HG03439 (cell line): ENCODE measurements around the gene IGLL1.
A peak's percentile ranks its signal among the peaks of the same experiment; 100 is the strongest.
"Not testable (repeated sequence)": the region's sequence is repeated elsewhere in the genome, so short reads cannot be mapped to it uniquely, and the experiment has no call there.

Experiments
- ATAC-seq: cut with Tn5 transposase; IDR thresholded peaks from one replicate; pipeline ENCODE4 v1.9.1; 2021; ENCODE audit warnings: mild to moderate bottlenecking, moderate library complexity; ENCODE audit not compliant: unreplicated experiment

IGLL1 gene

DNA sequence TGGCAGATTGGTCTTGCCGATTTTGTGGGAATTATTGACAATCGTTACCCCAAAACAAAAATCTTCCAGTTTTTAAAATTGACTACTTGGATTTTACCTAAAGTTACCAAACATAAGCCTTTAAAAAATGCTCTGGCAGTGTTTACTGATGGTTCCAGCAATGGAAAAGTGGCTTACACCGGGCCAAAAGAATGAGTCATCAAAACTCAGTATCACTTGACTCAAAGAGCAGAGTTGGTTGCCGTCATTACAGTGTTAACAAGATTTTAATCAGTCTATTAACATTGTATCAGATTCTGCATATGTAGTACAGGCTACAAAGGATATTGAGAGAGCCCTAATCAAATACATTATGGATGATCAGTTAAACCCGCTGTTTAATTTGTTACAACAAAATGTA lies 37.2 kb downstream of the IGLL1 start:
- no peak for ATAC-seq

DNA sequence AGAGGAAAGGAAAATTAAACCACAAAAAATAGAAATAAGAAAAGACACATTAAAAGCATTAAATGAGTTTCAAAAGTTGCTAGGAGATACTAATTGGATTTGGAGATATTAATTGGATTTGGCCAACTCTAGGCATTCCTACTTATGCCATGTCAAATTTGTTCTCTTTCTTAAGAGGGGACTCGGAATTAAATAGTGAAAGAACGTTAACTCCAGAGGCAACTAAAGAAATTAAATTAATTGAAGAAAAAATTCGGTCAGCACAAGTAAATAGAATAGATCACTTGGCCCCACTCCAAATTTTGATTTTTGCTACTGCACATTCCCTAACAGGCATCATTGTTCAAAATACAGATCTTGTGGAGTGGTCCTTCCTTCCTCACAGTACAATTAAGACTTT lies 37.7 kb downstream of the IGLL1 start:
- ATAC-seq: not testable (repeated sequence)

DNA sequence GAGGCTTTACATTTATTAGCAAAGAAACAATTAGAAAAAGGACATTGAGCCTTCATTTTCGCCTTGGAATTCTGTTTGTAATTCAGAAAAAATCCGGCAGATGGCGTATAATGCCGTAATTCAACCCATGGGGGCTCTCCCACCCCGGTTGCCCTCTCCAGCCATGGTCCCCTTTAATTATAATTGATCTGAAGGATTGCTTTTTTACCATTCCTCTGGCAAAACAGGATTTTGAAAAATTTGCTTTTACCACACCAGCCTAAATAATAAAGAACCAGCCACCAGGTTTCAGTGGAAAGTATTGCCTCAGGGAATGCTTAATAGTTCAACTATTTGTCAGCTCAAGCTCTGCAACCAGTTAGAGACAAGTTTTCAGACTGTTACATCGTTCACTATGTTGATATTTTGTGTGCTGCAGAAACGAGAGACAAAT lies 38.2 kb downstream of the IGLL1 start:
- ATAC-seq: not testable (repeated sequence)

DNA sequence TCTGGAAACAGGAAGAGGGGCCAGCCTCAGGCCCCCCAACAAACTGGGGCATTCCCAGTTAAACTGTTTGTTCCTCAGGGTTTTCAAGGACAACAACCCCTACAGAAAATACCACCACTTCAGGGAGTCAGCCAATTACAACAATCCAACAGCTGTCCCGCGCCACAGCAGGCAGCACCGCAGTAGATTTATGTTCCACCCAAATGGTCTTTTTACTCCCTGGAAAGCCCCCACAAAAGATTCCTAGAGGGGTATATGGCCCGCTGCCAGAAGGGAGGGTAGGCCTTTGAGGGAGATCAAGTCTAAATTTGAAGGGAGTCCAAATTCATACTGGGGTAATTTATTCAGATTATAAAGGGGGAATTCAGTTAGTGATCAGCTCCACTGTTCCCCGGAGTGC lies 39.3 kb downstream of the IGLL1 start:
- ATAC-seq: not testable (repeated sequence)

DNA sequence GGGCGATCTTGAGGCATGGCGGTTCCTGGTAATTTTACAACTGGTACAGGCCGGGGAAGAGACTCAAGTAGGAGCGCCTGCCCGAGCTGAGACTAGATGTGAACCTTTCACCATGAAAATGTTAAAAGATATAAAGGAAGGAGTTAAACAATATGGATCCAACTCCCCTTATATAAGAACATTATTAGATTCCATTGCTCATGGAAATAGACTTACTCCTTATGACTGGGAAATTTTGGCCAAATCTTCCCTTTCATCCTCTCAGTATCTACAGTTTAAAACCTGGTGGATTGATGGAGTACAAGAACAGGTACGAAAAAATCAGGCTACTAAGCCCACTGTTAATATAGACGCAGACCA lies 40.3 kb downstream of the IGLL1 start:
- ATAC-seq: not testable (repeated sequence)

DNA sequence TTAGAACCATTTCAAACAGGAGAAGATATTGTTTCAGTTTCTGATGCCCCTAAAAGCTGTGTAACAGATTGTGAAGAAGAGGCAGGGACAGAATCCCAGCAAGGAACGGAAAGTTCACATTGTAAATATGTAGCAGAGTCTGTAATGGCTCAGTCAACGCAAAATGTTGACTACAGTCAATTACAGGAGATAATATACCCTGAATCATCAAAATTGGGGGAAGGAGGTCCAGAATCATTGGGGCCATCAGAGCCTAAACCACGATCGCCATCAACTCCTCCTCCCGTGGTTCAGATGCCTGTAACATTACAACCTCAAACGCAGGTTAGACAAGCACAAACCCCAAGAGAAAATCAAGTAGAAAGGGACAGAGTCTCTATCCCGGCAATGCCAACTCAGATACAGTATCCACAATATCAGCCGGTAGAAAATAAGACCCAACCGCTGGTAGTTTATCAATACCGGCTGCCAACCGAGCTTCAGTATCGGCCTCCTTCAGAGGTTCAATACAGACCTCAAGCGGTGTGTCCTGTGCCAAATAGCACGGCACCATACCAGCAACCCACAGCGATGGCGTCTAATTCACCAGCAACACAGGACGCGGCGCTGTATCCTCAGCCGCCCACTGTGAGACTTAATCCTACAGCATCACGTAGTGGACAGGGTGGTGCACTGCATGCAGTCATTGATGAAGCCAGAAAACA lies 40.8 kb downstream of the IGLL1 start:
- peak; percentile 75 for ATAC-seq

DNA sequence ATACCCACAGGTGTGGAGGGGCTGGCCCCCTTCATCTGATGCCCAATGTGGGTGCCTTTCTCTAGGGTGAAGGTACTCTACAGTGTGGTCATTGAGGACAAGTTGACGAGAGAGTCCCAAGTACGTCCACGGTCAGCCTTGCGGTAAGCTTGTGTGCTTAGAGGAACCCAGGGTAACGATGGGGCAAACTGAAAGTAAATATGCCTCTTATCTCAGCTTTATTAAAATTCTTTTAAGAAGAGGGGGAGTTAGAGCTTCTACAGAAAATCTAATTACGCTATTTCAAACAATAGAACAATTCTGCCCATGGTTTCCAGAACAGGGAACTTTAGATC lies 41.4 kb downstream of the IGLL1 start:
- not testable (repeated sequence) for ATAC-seq

DNA sequence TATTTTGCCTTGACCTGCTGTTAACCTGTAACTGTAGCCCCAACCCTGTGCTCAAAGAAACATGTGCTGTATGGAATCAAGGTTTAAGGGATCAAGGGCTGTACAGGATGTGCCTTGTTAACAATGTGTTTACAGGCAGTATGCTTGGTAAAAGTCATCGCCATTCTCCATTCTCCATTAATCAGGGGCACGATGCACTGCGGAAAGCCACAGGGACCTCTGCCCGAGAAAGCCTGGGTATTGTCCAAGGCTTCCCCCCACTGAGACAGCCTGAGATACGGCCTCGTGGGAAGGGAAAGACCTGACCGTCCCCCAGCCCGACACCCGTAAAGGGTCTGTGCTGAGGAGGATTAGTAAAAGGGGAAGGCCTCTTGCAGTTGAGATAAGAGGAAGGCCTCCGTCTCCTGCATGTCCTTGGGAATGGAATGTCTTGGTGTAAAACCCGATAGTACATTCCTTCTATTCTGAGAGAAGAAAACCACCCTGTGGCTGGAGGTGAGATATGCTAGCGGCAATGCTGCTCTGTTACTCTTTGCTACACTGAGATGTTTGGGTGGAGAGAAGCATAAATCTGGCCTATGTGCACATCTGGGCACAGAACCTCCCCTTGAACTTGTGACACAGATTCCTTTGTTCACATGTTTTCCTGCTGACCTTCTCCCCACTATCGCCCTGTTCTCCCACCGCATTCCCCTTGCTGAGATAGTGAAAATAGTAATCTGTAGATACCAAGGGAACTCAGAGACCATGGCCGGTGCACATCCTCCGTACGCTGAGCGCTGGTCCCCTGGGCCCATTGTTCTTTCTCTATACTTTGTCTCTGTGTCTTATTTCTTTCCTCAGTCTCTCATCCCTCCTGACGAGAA lies 42.0 kb downstream of the IGLL1 start:
- not testable (repeated sequence) for ATAC-seq

DNA sequence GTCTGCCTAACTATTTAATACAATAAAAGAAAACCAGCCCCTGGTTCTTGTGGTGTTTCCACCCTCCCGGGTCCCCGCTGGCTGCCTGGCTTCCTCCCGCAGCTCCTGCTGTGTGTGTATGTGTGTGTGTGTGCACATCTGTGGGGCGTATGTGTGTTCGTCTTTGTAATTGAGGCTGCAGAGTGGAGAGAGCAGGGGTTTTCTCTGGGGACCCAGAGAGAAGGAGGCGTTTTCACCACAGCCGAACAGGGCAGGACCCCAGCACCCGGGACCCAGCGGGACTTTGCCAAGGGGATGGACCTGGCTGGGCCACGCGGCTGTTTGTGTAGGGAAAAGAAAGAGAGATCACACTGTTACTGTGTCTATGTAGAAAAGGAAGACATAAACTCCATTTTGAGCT lies 42.7 kb downstream of the IGLL1 start:
- no peak for ATAC-seq

DNA sequence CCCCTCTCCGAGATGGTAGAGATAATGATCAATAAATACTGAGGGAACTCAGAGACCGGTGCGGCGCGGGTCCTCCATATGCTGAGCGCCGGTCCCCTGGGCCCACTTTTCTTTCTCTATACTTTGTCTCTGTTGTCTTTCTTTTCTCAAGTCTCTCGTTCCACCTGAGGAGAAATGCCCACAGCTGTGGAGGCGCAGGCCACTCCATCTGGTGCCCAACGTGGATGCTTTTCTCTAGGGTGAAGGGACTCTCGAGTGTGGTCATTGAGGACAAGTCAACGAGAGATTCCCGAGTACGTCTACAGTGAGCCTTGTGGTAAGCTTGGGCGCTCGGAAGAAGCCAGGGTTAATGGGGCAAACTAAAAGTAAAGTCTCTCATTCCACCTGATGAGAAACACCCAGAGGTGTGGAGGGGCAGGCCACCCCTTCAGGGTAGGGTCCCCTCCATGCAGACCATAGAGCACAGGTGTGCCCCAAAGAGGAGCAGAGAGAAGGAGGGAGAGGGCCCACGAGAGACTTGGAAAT lies 43.2 kb downstream of the IGLL1 start:
- ATAC-seq: no peak

DNA sequence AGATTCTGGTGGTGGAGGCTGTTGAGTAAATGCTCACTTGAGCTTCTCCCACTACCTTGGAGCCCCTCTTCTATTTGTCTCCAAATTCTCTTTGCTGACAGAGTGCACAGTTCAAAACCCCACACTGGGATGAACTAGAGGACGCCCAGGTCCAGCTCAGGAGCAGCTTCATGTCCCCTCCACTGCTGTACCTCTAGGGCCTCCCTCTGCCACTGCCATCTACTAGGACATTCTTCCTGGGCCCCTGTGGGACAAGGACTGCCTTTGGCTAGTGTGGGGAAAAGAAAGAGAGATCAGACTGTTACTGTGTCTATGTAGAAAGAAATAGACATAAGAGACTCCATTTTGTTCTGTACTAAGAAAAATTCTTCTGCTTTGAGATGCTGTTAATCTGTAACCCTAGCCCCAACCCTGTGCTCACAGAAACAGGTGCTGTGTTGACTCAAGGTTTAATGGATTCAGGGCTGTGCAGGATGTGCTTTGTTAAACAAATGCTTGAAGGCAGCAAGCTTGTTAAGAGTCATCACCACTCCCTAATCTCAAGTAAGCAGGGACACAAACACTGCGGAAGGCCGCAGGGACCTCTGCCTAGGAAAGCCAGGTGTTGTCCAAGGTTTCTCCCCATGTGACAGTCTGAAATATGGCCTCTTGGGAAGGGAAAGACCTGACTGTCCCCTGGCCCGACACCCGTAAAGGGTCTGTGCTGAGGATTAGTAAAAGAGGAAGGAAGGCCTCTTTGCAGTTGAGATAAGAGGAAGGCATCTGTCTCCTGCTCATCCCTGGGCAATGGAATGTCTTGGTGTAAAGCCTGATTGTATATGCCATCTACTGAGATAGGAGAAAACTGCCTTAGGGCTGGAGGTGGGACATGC lies 44.1 kb downstream of the IGLL1 start:
- not testable (repeated sequence) for ATAC-seq

DNA sequence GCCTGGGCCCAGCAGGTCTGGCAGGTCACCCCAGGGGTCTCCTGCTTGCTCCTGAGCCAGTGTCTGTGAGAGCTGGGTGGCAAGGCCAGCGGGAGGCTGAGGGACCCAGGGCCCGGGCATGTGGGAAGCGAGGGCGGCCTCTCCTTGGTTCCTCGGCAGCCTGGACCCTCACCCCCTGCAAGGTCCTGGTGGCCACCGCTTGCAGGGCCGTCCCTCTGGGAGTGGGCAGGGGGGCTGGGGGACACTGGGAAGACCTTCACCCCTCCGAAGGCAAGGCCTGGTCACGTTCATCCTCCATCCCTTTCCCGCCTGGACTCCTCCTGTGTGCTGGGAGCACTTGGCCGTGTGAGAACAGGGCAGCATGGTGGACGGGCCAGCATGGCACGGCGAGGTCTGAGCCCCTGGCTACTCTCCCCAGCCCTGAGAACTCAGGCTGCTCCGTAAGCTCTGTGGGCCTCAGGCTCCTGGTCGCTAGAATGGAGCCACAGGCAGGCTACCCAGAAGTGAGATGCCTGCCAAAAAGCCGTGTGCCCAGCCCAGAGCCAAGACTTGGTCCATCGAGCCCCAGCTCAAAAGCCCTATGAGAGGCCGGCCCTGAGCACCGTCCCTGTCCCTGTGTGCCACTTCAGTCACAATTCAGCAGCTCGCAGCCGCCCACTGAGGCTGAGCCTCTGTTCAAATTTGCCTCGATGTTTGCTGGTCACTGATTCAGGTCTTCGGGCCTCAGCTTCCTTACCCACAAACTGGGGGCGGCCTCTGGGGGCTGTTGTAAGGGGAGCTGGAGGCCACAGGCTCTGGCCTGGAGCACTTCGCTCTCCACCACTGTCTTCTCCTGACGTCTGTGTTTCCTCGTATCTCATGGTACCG lies 45.0 kb downstream of the IGLL1 start:
- no peak for ATAC-seq

DNA sequence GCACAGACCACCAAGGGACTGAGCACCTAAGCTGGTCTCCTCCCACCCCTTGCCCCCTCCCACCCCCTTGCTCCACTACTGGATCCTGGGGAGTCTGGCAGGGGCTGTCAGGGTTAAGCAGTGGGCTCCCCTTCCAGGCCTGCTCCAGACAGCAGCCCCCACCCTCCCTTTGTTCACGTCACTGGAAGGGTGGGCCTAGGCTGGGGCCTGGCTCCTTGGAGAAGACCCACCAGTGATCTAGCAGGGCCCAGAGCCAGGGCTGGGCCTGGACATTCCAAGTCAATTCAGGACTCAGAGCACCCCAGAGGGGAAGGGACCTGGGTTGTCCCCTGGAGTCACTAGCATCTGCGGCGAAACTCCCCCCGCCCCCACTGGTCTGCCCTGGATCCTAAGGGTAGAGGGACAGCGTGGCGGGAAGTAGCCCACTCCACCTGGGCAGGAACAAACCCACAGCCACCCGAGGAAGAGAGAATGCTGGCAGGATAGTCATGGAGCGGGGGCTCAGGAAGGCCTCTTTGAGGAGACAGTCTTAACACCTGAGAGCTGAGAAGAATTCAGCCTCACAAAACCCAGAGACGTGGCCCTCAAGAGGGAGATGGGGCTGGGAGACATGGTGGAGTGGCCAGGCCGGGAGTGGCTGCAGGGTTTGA lies 45.8 kb downstream of the IGLL1 start:
- ATAC-seq: no peak

DNA sequence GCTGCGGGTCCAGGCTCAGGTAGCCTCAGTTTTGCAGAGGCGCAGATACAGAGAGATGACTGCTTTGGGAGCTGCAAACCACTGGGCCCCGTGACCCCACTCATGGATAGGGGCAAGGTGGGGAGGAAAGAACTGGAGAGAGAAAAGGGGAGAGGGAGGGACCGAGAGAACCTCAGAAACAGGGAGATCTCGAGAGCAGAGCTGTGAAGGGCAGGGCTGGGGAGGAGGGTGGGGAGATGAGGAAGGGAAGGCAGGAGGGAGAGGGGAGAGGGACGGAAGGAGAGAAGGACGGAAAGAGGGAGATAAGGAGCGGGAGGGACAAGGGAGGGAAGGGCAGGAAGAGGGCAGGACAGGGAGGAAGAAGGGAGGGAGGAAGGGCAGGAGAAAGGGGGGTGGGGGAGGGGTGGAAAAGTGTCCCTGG lies 46.3 kb downstream of the IGLL1 start:
- ATAC-seq: no peak

DNA sequence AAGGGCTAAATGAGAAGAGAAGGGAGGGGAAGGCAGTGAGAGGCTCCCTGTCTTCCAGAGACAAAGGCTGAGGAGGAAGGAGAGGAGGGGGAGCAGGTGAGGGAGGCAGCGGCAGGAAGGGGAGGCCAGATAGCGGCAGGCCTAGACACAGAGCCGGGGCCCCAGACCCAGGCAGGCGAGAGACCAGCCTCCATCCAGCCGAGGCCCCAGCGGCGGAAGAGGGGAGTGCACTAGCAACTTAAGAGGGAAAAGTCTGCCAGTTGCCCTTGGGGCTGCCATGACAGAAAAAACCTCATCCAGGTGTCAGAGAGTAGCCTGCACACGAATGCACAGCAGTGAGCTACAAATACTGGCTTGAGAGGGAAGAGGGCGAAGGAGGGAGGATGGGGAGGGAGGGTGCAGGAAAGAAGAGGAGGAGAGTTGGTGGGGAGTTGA lies 46.7 kb downstream of the IGLL1 start:
- ATAC-seq: no peak

DNA sequence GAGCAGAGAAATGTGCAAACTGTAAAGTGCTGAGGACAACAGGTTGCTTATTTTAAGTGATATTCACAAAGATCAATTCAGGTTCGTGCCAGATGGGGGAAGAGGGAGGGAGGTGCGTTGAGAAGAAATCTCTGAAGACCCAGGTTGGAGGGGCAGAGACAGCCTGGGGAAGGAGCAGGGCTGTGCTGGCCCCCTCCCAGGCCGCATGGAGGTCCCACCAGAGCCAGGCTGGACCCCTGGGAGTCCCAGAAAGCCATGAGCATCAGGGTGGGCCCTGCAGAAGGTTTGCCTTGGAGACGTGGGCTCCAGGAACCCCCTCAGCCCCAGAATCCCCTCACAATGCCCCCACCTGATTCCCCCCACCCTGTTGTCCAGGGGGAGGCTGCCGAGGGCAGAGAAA lies 47.4 kb downstream of the IGLL1 start:
- ATAC-seq: no peak

DNA sequence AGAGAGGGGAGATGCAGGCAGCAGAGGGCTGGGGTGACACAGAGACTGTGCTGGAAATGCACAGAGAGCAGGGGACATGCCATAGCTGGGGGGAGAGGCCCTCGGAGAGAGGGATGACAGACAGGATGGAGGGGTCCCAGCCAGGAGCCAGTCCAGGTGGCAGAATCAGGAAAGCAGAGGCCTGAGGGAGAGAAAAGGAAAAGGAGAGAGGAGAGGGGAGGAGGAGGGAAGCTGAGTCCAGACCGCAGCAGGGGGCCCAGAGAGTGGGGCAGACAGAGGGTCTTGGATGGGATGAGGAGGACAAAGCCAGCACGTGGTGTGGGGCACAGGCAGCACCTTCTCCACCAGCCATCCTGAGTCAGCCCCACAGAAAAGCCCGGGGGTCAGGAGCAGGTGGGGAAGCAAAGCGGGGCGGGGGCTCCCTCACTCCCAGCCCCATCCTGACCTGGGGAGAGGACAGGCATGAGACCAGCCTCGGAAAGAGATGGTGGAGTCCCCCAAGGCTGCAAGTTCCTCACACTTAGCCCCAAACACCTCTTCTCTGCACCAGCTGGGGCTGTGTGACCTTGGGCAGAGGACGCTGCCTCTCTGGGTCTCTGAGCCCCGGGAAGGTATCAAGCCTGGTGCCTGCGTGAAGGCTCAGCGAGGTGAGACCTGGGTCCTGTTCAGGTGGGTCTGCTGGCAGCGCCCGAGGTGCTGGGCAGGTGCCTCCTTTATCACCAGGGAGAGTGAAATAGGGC lies 48.0 kb downstream of the IGLL1 start:
- ATAC-seq: no peak

DNA sequence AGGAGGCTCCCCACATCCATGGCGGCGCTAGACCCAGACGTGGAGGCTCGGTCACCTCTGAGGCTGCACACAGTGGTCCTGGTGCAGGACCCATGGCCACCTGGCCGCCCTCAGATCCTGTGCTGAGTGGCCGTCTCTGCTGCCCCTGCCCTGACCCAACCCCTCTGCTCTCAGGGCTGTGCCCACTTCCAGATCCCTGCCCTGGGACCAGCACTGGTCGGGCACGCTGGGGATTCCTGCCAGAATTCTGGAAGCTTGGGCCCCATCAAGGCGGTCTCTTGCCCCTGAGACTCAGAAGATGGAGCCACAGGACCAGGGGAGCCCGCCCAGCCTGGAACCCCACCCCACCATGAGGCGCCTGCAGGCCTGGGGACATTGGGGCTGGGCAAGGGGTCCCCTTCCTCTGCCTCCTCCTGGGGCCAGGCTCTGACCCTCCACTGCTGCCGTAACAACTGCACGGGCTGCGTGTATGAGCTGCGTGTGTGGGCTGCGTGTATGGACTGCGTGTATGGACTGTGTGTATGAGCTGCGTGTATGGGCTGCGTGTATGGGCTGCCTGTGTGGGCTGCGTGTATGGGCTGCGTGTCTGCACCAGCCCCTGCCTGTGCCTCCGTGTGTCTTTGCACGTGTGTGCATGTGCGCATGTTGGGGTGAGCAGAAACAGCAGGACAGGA lies 48.7 kb downstream of the IGLL1 start:
- no peak for ATAC-seq
